Keratinocyte (primary cell): ENCODE measurements around the gene APBB2. TPM values are rescaled to one million over a fixed set of nuclear protein-coding genes. Genes with fewer than 3 reads are reported as not detected.
A peak's percentile ranks its signal among the peaks of the same experiment; 100 is the strongest.

Source experiments
- DNase-seq: peaks from one replicate; pipeline ENCODE4 v3.0.0-alpha.2; 2011; ENCODE audit warnings: low read depth, missing footprints, low spot score
- FAIRE-seq: peaks from 2 replicates; lab custom pipeline; 2011; peaks lifted over from hg19 to GRCh38; lab: Jason Lieb, UNC
- H2AFZ ChIP-seq: 2 replicates; pipeline ENCODE4 v1.6.0; 2012; ENCODE audit warnings: low read length, control low read depth, inconsistent platforms; ENCODE audit not compliant: control insufficient read depth
- H3K27ac ChIP-seq: 2 replicates; pipeline ENCODE4 v1.5.1; 2011; ENCODE audit warnings: low read length; ENCODE audit not compliant: control insufficient read depth, insufficient read depth
- H3K27me3 ChIP-seq: 3 replicates; pipeline ENCODE4 v1.6.0; 2011; ENCODE audit warnings: low read length; ENCODE audit not compliant: control insufficient read depth, insufficient read depth; ENCODE audit errors: extremely low read depth
- H3K36me3 ChIP-seq, 2 experiments: 2 replicates in 1 of 2; 3 replicates in 1 of 2; pipeline ENCODE4 v1.5.1; 2011; ENCODE audit warnings: low read length in 2 of 2, mild to moderate bottlenecking in 1 of 2; ENCODE audit not compliant: control insufficient read depth in 2 of 2, insufficient read depth in 2 of 2; ENCODE audit errors: extremely low read depth in 1 of 2
- H3K4me1 ChIP-seq: 3 replicates; pipeline ENCODE4 v1.5.1; 2011; ENCODE audit warnings: low read length; ENCODE audit not compliant: control insufficient read depth, insufficient read depth; ENCODE audit errors: extremely low read depth
- H3K4me2 ChIP-seq: 3 replicates; pipeline ENCODE4 v1.6.0; 2011; ENCODE audit warnings: low read depth, low read length; ENCODE audit not compliant: control insufficient read depth, insufficient read depth; ENCODE audit errors: extremely low read depth
- H3K4me3 ChIP-seq, 3 experiments: fragments of 200-600 bp in 1 of 3; sonication (generic) in 1 of 3; 2 replicates in 2 of 3; 3 replicates in 1 of 3; pipeline ENCODE4 v1.5.1; 2011 to 2016; ENCODE audit warnings: low read length in 3 of 3, mild to moderate bottlenecking in 3 of 3, control low read depth in 2 of 3, inconsistent platforms in 1 of 3, low read depth in 1 of 3, mixed read lengths in 1 of 3, mixed run types in 1 of 3, moderate library complexity in 1 of 3; ENCODE audit not compliant: control insufficient read depth in 2 of 3, insufficient read depth in 2 of 3; ENCODE audit errors: extremely low read depth in 1 of 3
- H3K79me2 ChIP-seq: 2 replicates; pipeline ENCODE4 v1.6.0; 2012; ENCODE audit warnings: low read length; ENCODE audit not compliant: control insufficient read depth, insufficient read depth
- H3K9ac ChIP-seq: 3 replicates; pipeline ENCODE4 v1.6.0; 2011; ENCODE audit warnings: low read length; ENCODE audit not compliant: control insufficient read depth, insufficient read depth; ENCODE audit errors: extremely low read depth
- H3K9me1 ChIP-seq: 3 replicates; pipeline ENCODE4 v1.6.0; 2011; ENCODE audit warnings: low read length; ENCODE audit not compliant: control insufficient read depth, insufficient read depth; ENCODE audit errors: extremely low read depth
- H3K9me3 ChIP-seq: 2 replicates; pipeline ENCODE4 v1.5.1; 2012; ENCODE audit warnings: low read depth, low read length; ENCODE audit not compliant: control insufficient read depth
- H4K20me1 ChIP-seq: 3 replicates; pipeline ENCODE4 v1.6.0; 2011; ENCODE audit warnings: low read length; ENCODE audit not compliant: control insufficient read depth, insufficient read depth; ENCODE audit errors: extremely low read depth
- EZH2 ChIP-seq: IDR thresholded peaks from one replicate; pipeline ENCODE4 v1.6.1; 2012; ENCODE audit warnings: inconsistent platforms, mild to moderate bottlenecking, low read length, moderate library complexity
- dilution Hi-C: fragments of 300-500 bp; cut with MboI; formaldehyde crosslinking; loops from one replicate; pipeline ENCODE4 v1.7.0; 2020; ENCODE audit warnings: low sequenced_read_pairs; ENCODE audit not compliant: extremely low pct_ligation_motif_present
- polyA plus RNA-seq, 5 experiments: library from polyadenylated mRNA; depleted of rRNA in 3 of 5; stranded (reverse) in 3 of 5; stranded (forward) in 1 of 5; unstranded in 1 of 5; fragments of >200 nt; gene quantifications; 1 replicate in 1 of 5; 2 replicates in 3 of 5; 3 replicates in 1 of 5; pipeline versions ENCODE4 v1.2.1 to v1.2.3, GENCODE V29; 2011 to 2012; ENCODE audit warnings: missing spikeins in 2 of 5, low read depth in 1 of 5, low replicate concordance in 1 of 5
- TF ChIP-seq, protein P1 (sequence below), 3 experiments: IDR thresholded peaks in 1 of 3; conservative IDR thresholded peaks in 1 of 3; optimal IDR thresholded peaks in 1 of 3; 2 replicates in 2 of 3; 3 replicates in 1 of 3; pipeline versions ENCODE3 to v1.5.1; 2011; ENCODE audit warnings: low read length in 3 of 3, mild to moderate bottlenecking in 3 of 3, moderate library complexity in 2 of 3, control low read depth in 1 of 3, inconsistent platforms in 1 of 3; ENCODE audit not compliant: insufficient read depth in 2 of 3; ENCODE audit errors: extremely low read depth in 1 of 3

The APBB2 gene
- polyA plus RNA-seq, 1 donor (not counting 4 experiments of a cell fraction or from before 2014, with no cell fraction given) = 57.3 TPM

DNA sequence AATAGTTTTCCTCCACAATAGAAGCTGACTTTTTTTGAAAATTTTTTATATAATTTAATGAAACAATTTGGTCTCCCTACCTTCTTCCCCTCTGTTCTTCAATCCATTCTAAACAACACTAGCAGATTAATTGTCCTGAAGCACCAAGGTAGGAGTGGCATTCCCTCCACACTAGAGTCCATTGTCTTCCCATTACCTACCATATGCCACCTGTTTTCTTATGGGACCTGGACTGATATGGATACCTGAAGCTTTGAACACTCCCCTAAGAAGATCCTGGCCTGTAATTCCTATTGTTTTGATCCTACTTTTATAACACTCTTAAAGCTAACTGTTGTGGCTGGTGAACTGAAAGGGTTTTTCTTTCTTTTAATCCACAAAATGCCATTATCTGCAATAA, 92.0 kb downstream of the APBB2 start:
- Histone ChIP-seq H3K36me3 (peaks cover 1 to 5% of the 10 kb centered on the region in 2 experiments), H3K79me2 (peaks cover 58% of the 10 kb centered on the region), H3K9ac (no peak overlapping the region), H2AFZ (no peak overlapping the region), H3K27ac (no peak overlapping the region), H3K4me2 (no peak overlapping the region), H4K20me1 (no peaks in the 10 kb centered on the region), H3K4me1 (peaks cover 55% of the 10 kb centered on the region), H3K9me3 (no peaks in the 10 kb centered on the region), H3K9me1 (no peaks in the 10 kb centered on the region), H3K27me3 (no peaks in the 10 kb centered on the region), H3K4me3 (no peak overlapping the region)
- dilution Hi-C loops = no loop called here
- TF ChIP-seq, protein P1, sequence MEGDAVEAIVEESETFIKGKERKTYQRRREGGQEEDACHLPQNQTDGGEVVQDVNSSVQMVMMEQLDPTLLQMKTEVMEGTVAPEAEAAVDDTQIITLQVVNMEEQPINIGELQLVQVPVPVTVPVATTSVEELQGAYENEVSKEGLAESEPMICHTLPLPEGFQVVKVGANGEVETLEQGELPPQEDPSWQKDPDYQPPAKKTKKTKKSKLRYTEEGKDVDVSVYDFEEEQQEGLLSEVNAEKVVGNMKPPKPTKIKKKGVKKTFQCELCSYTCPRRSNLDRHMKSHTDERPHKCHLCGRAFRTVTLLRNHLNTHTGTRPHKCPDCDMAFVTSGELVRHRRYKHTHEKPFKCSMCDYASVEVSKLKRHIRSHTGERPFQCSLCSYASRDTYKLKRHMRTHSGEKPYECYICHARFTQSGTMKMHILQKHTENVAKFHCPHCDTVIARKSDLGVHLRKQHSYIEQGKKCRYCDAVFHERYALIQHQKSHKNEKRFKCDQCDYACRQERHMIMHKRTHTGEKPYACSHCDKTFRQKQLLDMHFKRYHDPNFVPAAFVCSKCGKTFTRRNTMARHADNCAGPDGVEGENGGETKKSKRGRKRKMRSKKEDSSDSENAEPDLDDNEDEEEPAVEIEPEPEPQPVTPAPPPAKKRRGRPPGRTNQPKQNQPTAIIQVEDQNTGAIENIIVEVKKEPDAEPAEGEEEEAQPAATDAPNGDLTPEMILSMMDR (optimal IDR thresholded peaks at IDR 0.05 in 1 of 3, IDR thresholded peaks at IDR 0.05 in 1 of 3, conservative IDR thresholded peaks at IDR 0.05 in 1 of 3; ENCODE audit: extremely low read depth in 1 of 3, insufficient read depth in 2 of 3, low read length in 3 of 3) = no peak
- no peak for TF ChIP-seq EZH2
- FAIRE-seq = no peak
- no peak for DNase-seq

- H3K27ac ChIP-seq = peak overlapping the region; percentile 84
- peaks cover 1 to 5% of the 10 kb centered on the region in 2 experiments for H3K36me3 ChIP-seq
- no peaks in the 10 kb centered on the region for H3K27me3 ChIP-seq
- dilution Hi-C loops = no loop called here
- TF ChIP-seq, protein P1 (optimal IDR thresholded peaks at IDR 0.05 in 1 of 3, IDR thresholded peaks at IDR 0.05 in 1 of 3, conservative IDR thresholded peaks at IDR 0.05 in 1 of 3; ENCODE audit: extremely low read depth in 1 of 3, insufficient read depth in 2 of 3, low read length in 3 of 3) = no peak
- TF ChIP-seq EZH2 = no peak
- FAIRE-seq (no peak), DNase-seq (no peak)
- no peaks in the 10 kb centered on the region for H4K20me1 ChIP-seq
- peaks cover 55% of the 10 kb centered on the region for H3K4me1 ChIP-seq
- H3K79me2 ChIP-seq = peaks cover 55% of the 10 kb centered on the region
- H3K9ac ChIP-seq = no peak overlapping the region
- H3K4me3 ChIP-seq = no peak overlapping the region
- no peaks in the 10 kb centered on the region for H3K9me1 ChIP-seq
- H3K9me3 ChIP-seq = no peaks in the 10 kb centered on the region
- H3K4me2 ChIP-seq = no peak overlapping the region
- no peak overlapping the region for H2AFZ ChIP-seq
Observed at GRCh38 chr4:41121906-41122305, 92.4 kb downstream of the APBB2 start.
